SW480 (cell line): ENCODE results near the gene CARMIL1.
"Not testable (repeated sequence)": the region's sequence is repeated elsewhere in the genome, so short reads cannot be mapped to it uniquely, and the experiment has no call there.

Experiments used
- DNase-seq: peaks from one replicate; pipeline ENCODE4 v3.0.0-alpha.2; 2016; ENCODE audit warnings: low spot score

CARMIL1 gene

GRCh38 chr6:25277857-25278256 is 1.3 kb upstream of the CARMIL1 start:
- DNase-seq = no peak

GRCh38 chr6:25278261-25278913 is 787 bp upstream of the CARMIL1 start:
- DNase-seq = peak; percentile 25

DNA sequence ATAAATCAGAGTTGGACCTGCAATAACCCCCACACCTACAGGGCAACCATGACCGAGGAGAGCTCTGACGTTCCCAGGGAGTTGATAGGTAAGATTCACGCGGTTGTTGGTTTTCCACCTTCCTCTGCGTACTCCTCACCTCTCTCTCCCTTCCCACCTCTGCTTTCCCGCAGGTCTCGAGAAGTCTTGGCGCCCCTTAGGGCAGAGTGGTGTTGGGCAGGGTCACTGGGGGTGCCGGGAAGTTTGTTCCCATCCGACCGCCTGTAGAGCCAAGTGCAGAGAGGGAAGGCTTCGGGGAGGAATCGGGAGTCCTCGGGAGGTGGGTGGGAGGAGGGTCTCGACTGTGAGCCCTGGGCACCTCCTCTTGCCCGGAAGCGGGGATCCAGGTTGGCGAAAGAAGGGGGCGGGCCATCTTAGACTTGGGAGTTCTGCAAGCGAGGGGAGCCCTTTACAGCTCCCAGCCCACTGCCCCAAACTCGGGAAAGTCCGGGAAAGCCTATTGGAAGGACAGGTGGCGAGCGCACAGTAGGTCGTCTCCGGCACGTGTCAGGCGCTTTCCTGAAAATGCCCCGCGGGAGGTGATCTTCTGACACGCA is 672 bp downstream of the CARMIL1 start:
- DNase-seq = peak; percentile 44

GRCh38 chr6:25280344-25281074 is 1.3 kb downstream of the CARMIL1 start:
- DNase-seq = peak; percentile 69

DNA sequence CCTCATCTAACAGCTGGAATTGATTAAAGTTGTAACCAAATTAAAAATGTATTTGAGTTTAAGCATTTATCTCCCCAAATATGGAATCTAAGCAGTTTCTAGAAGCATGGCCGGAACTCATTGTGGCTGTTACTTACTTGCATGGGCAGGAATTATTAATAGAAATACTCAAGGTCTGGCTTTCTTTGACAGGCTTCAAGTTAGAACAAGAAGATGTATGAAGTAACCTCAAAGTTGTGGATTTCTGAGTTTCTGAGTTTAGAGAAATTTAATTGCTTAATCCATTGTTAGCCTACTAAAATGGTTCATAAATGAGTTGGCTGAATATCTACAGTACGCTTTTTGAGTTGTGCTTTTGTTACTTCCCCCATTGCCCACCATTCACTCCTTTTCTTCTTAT is 7.7 kb downstream of the CARMIL1 start:
- DNase-seq = no peak

DNA sequence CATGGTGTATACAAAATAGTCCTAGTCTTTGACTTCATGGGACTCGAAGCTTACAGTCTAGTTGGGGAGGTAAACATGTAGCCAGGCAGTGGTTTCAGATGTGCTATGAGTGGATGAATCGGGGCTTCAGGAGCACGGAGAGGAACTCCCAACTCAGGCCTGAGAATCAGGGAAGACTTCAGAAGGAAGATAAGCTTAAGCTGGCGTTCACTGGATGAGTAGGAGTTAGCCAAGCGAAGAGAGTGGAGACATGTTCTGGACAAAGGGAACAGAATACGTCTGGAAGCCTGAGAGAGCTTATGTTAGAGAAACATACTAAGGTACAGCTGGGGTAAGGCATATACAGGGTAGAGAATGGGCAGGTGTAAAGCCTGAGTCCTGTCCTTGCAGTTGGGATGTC is 8.8 kb downstream of the CARMIL1 start:
- no peak for DNase-seq

GRCh38 chr6:25288518-25288917 is 9.3 kb downstream of the CARMIL1 start:
- DNase-seq = no peak

- no peak for DNase-seq
Observed at GRCh38 chr6:25290306-25291060, 11.3 kb downstream of the CARMIL1 start.

DNA sequence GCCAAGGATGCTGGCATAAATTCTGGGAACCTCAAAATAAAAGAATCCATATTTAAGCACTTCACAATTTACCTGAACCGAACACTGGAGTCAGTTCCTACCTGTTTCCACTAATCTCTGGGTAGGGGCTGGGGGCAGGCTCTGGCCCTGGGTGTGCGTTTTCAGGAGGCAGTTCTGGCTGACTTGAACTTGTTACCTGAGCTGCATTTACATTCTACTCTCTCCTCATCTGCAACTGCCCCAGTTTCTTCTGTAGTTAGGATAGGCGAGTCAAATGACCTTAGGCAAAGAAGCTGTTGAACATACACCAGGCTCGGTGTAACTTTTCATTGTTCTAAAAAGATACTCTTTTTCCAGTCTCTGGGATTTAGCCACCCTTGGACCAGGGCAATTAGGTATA is 13.2 kb downstream of the CARMIL1 start:
- DNase-seq = no peak

GRCh38 chr6:25295651-25296050 is 16.5 kb downstream of the CARMIL1 start:
- DNase-seq = no peak

GRCh38 chr6:25296217-25296905 is 17.2 kb downstream of the CARMIL1 start:
- DNase-seq = no peak

- DNase-seq = no peak
Observed at GRCh38 chr6:25297039-25297441, 17.9 kb downstream of the CARMIL1 start.

GRCh38 chr6:25297823-25298522 is 18.8 kb downstream of the CARMIL1 start:
- no peak for DNase-seq

DNA sequence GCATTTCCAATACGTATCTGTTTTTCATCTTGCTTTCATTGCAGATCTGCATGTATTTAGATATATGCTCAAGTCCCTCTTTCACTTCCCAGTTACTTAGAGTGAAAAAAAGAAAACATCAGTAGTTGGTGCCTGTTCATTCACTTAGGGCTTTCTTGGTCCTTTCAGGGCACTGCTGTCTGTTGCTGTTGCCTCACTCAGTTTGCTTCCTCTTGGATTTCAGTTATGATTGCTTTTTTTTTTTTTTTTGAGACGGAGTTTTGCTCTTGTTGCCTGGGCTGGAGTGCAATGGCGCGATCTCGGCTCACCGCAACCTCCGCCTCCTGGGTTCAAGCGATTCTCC is 19.3 kb downstream of the CARMIL1 start:
- not testable (repeated sequence) for DNase-seq

DNA sequence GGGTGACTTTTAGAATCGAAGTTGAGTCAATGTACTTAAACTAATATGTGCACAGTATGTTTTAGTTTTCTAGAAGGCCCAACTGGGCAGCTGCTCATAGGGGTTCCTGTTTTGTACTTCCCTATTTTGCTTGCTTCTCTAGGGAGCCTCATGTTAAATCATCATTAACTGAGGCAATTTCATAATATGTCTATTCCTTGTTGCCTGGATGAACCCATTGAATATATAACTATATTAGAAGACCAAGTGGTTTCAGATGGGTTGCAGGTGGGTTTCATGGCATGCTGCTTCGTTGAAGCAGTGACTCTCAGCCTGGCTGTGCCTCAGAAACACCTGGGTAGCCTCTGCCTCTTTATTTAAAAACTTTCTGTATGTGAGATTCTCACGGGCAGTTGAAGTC is 22.2 kb downstream of the CARMIL1 start:
- DNase-seq = no peak

DNA sequence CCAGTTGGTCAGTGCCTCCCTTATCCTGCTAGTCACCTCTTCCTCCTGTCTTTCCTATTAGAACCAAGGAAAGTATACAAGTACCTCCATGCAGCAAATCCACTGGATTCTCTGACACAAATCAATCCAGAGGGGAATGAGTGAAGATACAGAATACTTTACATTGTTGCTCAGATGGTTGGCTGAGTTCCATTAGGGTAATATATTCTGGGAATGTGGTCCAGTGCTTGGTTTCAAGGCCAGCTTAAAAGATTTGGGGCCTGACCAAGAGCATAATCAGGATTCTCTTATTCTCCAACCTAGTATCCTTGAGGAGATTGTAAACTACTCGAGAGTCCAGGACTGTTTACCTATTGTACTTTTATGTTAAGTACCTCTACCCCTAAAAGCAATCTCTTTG is 23.0 kb downstream of the CARMIL1 start:
- no peak for DNase-seq

DNA sequence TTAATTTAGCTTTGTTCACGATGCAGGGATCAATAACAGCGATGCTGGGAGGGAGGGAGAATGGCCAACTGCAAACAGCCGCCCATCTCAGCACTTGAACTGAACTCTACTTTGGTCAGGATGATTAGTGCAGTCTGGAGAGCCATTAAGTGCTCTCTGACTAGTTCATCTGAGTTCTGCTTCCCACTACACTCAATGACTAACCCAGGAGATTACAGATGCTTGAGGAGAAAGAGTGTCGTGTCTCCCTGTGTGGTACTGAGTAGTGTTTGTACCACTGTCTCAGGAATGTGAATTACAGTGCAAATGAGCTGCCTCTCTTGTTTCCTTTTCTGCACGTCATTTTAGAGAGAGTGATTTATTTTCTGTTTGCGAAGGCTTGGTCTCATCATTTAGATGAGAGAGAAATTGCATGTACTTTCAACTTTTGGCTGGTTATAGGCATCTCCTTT is 23.5 kb downstream of the CARMIL1 start:
- DNase-seq = no peak

- DNase-seq = no peak
Observed at GRCh38 chr6:25303254-25303653, 24.1 kb downstream of the CARMIL1 start.

DNA sequence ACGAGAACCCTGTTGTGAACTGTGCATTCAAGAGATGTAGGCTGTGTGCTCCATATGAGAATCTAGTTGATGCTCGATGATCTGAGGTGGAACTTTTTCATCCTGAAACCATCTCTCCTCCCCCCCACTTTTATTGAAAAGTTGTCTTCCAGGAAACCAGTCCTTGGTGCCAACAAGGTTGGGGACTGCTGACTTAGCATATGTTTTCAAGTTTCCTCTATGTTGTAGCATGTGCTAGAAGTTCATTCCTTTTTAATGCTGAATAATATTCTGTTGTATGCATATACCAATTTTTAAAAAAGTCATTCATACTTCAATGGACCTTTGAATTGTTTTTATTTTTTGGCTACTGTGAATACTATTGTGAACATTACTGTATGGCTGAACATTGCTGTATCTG is 27.2 kb downstream of the CARMIL1 start:
- no peak for DNase-seq

GRCh38 chr6:25307805-25308494 is 28.8 kb downstream of the CARMIL1 start:
- no peak for DNase-seq

DNA sequence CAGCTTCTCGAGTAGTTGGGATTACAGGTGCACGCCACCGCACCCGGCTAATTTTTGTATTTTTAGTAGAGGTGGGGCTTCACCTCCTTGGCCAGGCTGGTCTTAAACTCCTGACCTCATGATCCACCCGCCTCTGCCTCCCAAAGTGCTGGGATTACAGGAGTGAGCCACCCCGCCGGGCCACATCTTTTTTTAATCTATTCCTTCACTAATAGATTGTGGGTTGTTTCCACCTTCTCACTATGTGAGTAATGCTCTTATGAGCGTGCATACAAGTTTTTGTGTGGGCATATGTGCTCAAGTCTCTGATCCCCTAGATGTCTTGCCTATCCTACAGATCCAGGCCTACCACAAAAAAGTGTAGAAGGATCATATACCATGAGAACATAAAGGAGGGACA is 30.7 kb downstream of the CARMIL1 start:
- DNase-seq = no peak
